Stimulated activated naive CD4-positive, alpha-beta T cell treated with Interleukin-2 at 50 U/mL for 16 hours (primary cell): ENCODE measurements around the gene MAGEA9B.
"Not testable (repeated sequence)": the region's sequence is repeated elsewhere in the genome, so short reads cannot be mapped to it uniquely, and the experiment has no call there.

Experiments
- DNase-seq: peaks from one replicate; lab custom pipeline; 2025; lab: John Stamatoyannopoulos, UW

MAGEA9B gene

DNA sequence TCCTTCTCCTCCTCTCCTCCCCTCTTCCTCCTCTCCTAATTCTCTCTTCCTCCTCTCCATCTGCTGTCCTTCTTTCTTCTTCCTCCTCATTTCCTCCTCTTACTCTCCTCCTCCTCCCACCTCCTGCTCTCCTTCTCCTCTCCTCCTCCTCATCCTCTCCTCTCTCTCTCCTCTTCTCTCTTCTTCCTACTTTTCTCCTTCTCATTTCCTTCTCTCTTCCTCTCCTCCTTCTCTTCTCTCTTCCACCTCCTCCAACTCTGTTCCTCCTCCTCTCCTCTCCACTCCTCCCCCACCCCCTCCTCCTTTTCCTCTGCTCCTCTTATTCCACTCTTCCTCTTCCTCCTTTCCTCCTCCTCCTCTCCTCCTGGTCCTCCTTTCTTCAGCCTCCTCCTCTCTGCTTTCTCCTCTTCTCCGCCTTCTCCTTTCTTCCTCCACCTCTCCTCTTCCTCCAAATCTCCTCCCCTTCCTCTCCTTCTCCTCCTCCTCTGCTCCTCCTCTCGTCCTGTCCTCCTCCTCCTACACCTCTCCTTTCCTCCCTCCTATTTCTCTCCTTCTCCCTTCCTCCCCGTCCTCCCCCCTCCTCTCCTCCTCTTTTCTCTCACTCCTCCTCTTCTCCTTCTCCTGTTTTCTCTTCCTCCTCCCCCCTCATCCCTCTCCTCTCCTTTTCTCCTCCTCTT, 52.2 kb downstream of the MAGEA9B start:
- not testable (repeated sequence) for DNase-seq

DNA sequence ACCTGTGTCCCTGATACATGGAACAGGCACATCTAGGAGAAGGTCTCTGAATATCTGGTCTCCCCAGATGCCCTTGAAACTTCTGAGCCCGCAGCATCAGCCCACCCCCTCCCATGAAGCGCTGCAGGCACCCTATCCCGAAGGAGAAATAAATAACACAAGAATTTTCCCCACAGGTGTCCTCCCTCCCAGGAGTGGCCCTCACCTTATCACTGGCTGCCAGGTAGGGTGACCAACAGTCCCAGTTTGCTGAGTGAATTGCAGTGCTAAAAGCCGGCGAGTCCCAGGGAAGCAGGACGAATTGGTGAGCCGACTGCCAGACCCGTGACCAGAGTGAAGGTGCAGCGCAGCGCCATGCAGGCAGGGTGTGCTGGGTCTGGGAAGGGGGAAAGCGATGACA, 53.3 kb downstream of the MAGEA9B start:
- not testable (repeated sequence) for DNase-seq

DNA sequence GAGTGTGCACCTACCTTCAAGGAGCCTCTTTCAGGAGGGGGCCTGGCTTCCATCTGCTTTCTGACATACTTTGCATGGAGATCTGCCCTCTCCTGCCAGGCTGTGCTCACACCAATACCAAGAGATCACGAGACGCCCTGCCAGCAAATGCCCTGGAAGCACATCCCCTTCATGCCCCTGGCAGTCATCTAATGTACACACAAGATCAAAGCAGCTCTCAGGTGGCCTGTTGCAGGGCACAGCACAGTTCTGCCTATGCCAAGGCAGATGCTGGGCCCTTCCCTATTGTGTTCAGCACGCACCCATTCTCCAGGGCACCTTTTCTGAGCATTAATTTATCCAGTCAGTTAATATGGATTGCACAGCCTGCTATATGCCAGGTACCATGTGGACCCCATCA, 54.4 kb downstream of the MAGEA9B start:
- not testable (repeated sequence) for DNase-seq
